Measurements from ENCODE around the gene MIX23.
"Not testable (repeated sequence)": the region's sequence is repeated elsewhere in the genome, so short reads cannot be mapped to it uniquely, and the experiment has no call there.

The MIX23 gene

GRCh38 chr3:122387709-122388108 is 4.7 kb upstream of the MIX23 start:
- Mint-ChIP-seq H3K36me3 (ENCODE audit: low read depth) (peaks cover 30% of the 10 kb centered on the region), H3K4me3 (no peak overlapping the region), H3K4me1 (peaks cover 31% of the 10 kb centered on the region), H3K27me3 (ENCODE audit: low read depth, poor library complexity) (peaks cover 5% of the 10 kb centered on the region), H3K27ac (no peak overlapping the region), H3K9me3 (no peaks in the 10 kb centered on the region)
- no peak for DNase-seq
- no peak for TF ChIP-seq CTCF (IDR thresholded peaks at IDR 0.05)

GRCh38 chr3:122383771-122384697 is 1.0 kb upstream of the MIX23 start, which contains the start of gene FAM162A:
Gene FAM162A (plus strand): TSS chr3:122384182. CDS start chr3:122384266, 84 bp downstream.
- peaks cover 30% of the 10 kb centered on the region for H3K36me3 Mint-ChIP-seq (ENCODE audit: low read depth)
- peaks cover 48% of the 10 kb centered on the region for H3K4me1 Mint-ChIP-seq
- H3K4me3 Mint-ChIP-seq = peak within 1 kb of the TSS; percentile 96
- H3K9me3 Mint-ChIP-seq = no peaks in the 10 kb centered on the region
- peak within 1 kb of the TSS; percentile 94 for H3K27ac Mint-ChIP-seq
- peak; percentile 96 for DNase-seq
- H3K27me3 Mint-ChIP-seq (ENCODE audit: low read depth, poor library complexity) = peaks cover 7% of the 10 kb centered on the region
- TF ChIP-seq CTCF (IDR thresholded peaks at IDR 0.05) = peak; percentile 42

- H3K27ac Mint-ChIP-seq = no peak overlapping the region
- peaks cover 21% of the 10 kb centered on the region for H3K36me3 Mint-ChIP-seq (ENCODE audit: low read depth)
- H3K4me3 Mint-ChIP-seq = no peak overlapping the region
- H3K9me3 Mint-ChIP-seq = no peaks in the 10 kb centered on the region
- H3K4me1 Mint-ChIP-seq = peaks cover 21% of the 10 kb centered on the region
- no peak for TF ChIP-seq CTCF (IDR thresholded peaks at IDR 0.05)
- H3K27me3 Mint-ChIP-seq (ENCODE audit: low read depth, poor library complexity) = peaks cover 2% of the 10 kb centered on the region
- DNase-seq = no peak
Measured at GRCh38 chr3:122377975-122378374, 5.1 kb downstream of the MIX23 start.

GRCh38 chr3:122374034-122374433 is 9.0 kb downstream of the MIX23 start:
- Mint-ChIP-seq H3K4me1 (no peaks in the 10 kb centered on the region), H3K36me3 (ENCODE audit: low read depth) (peaks cover 32% of the 10 kb centered on the region), H3K9me3 (no peaks in the 10 kb centered on the region), H3K27me3 (ENCODE audit: low read depth, poor library complexity) (no peaks in the 10 kb centered on the region), H3K27ac (no peak overlapping the region), H3K4me3 (no peak overlapping the region)
- DNase-seq = no peak
- TF ChIP-seq CTCF (IDR thresholded peaks at IDR 0.05) = no peak

GRCh38 chr3:122366379-122366749 is 16.7 kb downstream of the MIX23 start:
- TF ChIP-seq CTCF (IDR thresholded peaks at IDR 0.05) = no peak
- no peaks in the 10 kb centered on the region for H3K4me1 Mint-ChIP-seq
- no peak for DNase-seq
- no peak overlapping the region for H3K4me3 Mint-ChIP-seq
- H3K9me3 Mint-ChIP-seq = no peaks in the 10 kb centered on the region
- peaks cover 58% of the 10 kb centered on the region for H3K36me3 Mint-ChIP-seq (ENCODE audit: low read depth)
- no peaks in the 10 kb centered on the region for H3K27me3 Mint-ChIP-seq (ENCODE audit: low read depth, poor library complexity)
- H3K27ac Mint-ChIP-seq = no peak overlapping the region

GRCh38 chr3:122365582-122366378 is 17.3 kb downstream of the MIX23 start:
- not testable (repeated sequence) for DNase-seq; H3K27ac Mint-ChIP-seq; H3K27me3 Mint-ChIP-seq (ENCODE audit: low read depth, poor library complexity); H3K4me1 Mint-ChIP-seq; H3K4me3 Mint-ChIP-seq; H3K9me3 Mint-ChIP-seq
- H3K36me3 Mint-ChIP-seq (ENCODE audit: low read depth) = peaks cover 59% of the 10 kb centered on the region

Data from nephron progenitor cell (in vitro differentiated cells).